Measurements from ENCODE around the gene TTC27.
"Not testable (repeated sequence)": the region's sequence is repeated elsewhere in the genome, so short reads cannot be mapped to it uniquely, and the experiment has no call there.

The TTC27 gene

GRCh38 chr2:32812316-32812715 lies 184.5 kb downstream of the TTC27 start:
- DNase-seq: no peak

GRCh38 chr2:32820088-32820487 lies 192.2 kb downstream of the TTC27 start:
- no peak for DNase-seq

GRCh38 chr2:32820701-32821100 lies 192.9 kb downstream of the TTC27 start:
- no peak for DNase-seq

GRCh38 chr2:32824070-32824809 lies 196.4 kb downstream of the TTC27 start:
- DNase-seq: no peak

- no peak for DNase-seq
Observed at GRCh38 chr2:32825291-32825712, 197.5 kb downstream of the TTC27 start.

GRCh38 chr2:32830196-32830595 lies 202.3 kb downstream of the TTC27 start:
- DNase-seq: no peak

- no peak for DNase-seq
Observed at GRCh38 chr2:32832821-32833220, 205.0 kb downstream of the TTC27 start.

- no peak for DNase-seq
Observed at GRCh38 chr2:32833709-32834108, 205.9 kb downstream of the TTC27 start.

GRCh38 chr2:32835148-32835547 lies 207.3 kb downstream of the TTC27 start:
- no peak for DNase-seq

GRCh38 chr2:32836933-32837332 lies 209.1 kb downstream of the TTC27 start:
- no peak for DNase-seq

GRCh38 chr2:32838418-32838817 lies 210.6 kb downstream of the TTC27 start:
- no peak for DNase-seq

GRCh38 chr2:32838949-32839348 lies 211.1 kb downstream of the TTC27 start:
- DNase-seq: no peak

GRCh38 chr2:32841931-32842898 lies 214.4 kb downstream of the TTC27 start:
- no peak for DNase-seq

- no peak for DNase-seq
Observed at GRCh38 chr2:32843699-32844098, 215.8 kb downstream of the TTC27 start.

- DNase-seq: no peak
Observed at GRCh38 chr2:32844253-32844652, 216.4 kb downstream of the TTC27 start.

- DNase-seq: not testable (repeated sequence)
Observed at GRCh38 chr2:32846274-32846673, 218.4 kb downstream of the TTC27 start.

- DNase-seq: no peak
Observed at GRCh38 chr2:32847734-32848133, 219.9 kb downstream of the TTC27 start.

GRCh38 chr2:32849456-32850194 lies 221.8 kb downstream of the TTC27 start:
- DNase-seq: no peak

GRCh38 chr2:32851777-32852439 lies 224.1 kb downstream of the TTC27 start:
- DNase-seq: no peak

- no peak for DNase-seq
Observed at GRCh38 chr2:32852856-32853255, 225.0 kb downstream of the TTC27 start.

- no peak for DNase-seq
Observed at GRCh38 chr2:32856891-32857290, 229.0 kb downstream of the TTC27 start.

- no peak for DNase-seq
Observed at GRCh38 chr2:32858713-32859112, 230.9 kb downstream of the TTC27 start.

- DNase-seq: no peak
Observed at GRCh38 chr2:32860385-32860784, 232.5 kb downstream of the TTC27 start.

Data from NCI-H748 treated with DMSO at 0.1 percent for 48 hours (cell line).